Measurements from ENCODE around the gene AURKB.
"Not testable (repeated sequence)": the region's sequence is repeated elsewhere in the genome, so short reads cannot be mapped to it uniquely, and the experiment has no call there.

Gene AURKB

DNA sequence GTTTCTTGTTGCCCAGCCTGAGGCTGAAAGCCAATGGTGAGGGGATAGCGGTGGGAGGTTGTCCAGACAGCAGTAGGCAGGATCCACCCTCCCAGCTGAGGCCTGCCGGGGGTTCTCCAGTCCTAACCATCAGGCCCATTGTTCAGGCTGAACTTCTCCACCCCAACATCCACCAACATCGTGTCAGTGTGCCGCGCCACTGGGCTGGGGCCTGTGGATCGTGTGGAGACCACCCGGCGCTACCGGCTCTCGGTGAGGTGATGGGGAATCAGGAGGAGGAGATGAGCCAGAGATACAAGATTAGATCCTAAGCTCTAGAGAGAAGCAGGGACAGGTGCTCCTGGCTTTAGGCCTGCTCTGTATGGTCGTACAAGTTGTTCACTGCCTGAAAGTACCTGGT is 44.5 kb upstream of the AURKB start:
- no peaks in the 10 kb centered on the region for H3K27me3 ChIP-seq (ENCODE audit: control insufficient read depth, insufficient read depth, low read length)
- no peak overlapping the region for H3K4me3 ChIP-seq (ENCODE audit: low read depth, low read length)
- no peaks in the 10 kb centered on the region for H3K36me3 ChIP-seq (ENCODE audit: control insufficient read depth, insufficient read depth, low read length)
- no peaks in the 10 kb centered on the region for H3K4me1 ChIP-seq
- H3K79me2 ChIP-seq = no peaks in the 10 kb centered on the region
- no peak overlapping the region for H2AFZ ChIP-seq
- no peak overlapping the region for H3K9ac ChIP-seq
- H3K4me2 ChIP-seq (ENCODE audit: low read length) = no peak overlapping the region
- TF ChIP-seq, protein P1, sequence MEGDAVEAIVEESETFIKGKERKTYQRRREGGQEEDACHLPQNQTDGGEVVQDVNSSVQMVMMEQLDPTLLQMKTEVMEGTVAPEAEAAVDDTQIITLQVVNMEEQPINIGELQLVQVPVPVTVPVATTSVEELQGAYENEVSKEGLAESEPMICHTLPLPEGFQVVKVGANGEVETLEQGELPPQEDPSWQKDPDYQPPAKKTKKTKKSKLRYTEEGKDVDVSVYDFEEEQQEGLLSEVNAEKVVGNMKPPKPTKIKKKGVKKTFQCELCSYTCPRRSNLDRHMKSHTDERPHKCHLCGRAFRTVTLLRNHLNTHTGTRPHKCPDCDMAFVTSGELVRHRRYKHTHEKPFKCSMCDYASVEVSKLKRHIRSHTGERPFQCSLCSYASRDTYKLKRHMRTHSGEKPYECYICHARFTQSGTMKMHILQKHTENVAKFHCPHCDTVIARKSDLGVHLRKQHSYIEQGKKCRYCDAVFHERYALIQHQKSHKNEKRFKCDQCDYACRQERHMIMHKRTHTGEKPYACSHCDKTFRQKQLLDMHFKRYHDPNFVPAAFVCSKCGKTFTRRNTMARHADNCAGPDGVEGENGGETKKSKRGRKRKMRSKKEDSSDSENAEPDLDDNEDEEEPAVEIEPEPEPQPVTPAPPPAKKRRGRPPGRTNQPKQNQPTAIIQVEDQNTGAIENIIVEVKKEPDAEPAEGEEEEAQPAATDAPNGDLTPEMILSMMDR (IDR thresholded peaks at IDR 0.05) = no peak
- H3K9me3 ChIP-seq (ENCODE audit: control insufficient read depth, low read length) = no peaks in the 10 kb centered on the region
- no peak overlapping the region for H3K27ac ChIP-seq

- Histone ChIP-seq H3K79me2 (no peaks in the 10 kb centered on the region), H3K4me3 (ENCODE audit: low read depth, low read length) (no peak overlapping the region), H3K4me1 (no peaks in the 10 kb centered on the region), H3K4me2 (ENCODE audit: low read length) (no peak overlapping the region), H3K27ac (no peak overlapping the region), H2AFZ (no peak overlapping the region), H3K9me3 (ENCODE audit: control insufficient read depth, low read length) (no peaks in the 10 kb centered on the region), H3K36me3 (ENCODE audit: control insufficient read depth, insufficient read depth, low read length) (no peaks in the 10 kb centered on the region), H3K27me3 (ENCODE audit: control insufficient read depth, insufficient read depth, low read length) (no peaks in the 10 kb centered on the region), H3K9ac (no peak overlapping the region)
- TF ChIP-seq, protein P1 (IDR thresholded peaks at IDR 0.05) = peak; percentile 27
Observed at GRCh38 chr17:8253801-8254200, 43.4 kb upstream of the AURKB start.

DNA sequence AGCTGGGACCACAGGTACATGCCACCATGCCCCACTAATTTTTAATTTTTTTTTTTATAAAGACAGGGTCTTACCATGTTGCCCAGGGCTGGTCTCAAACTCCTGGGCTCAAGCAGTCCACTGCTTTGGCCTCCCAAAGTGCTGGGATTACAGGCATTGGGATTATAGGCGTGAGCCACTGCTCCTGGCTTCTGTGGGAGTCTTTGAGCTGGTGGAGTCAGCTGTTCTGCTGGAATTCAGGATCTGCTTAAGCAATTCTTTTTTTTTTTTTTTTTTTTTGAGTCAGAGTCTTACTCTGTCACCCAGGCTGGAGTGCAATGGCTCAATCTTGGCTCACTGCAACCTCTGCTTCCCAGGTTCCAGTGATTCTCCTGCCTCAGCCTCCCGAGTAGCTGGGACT is 41.0 kb upstream of the AURKB start:
- not testable (repeated sequence) for H3K36me3 ChIP-seq (ENCODE audit: control insufficient read depth, insufficient read depth, low read length); H3K9me3 ChIP-seq (ENCODE audit: control insufficient read depth, low read length); H3K9ac ChIP-seq; H3K4me3 ChIP-seq (ENCODE audit: low read depth, low read length); H2AFZ ChIP-seq; H3K4me1 ChIP-seq; H3K79me2 ChIP-seq; H3K27ac ChIP-seq; H3K4me2 ChIP-seq (ENCODE audit: low read length); H3K27me3 ChIP-seq (ENCODE audit: control insufficient read depth, insufficient read depth, low read length)

GRCh38 chr17:8249621-8250500 is 39.5 kb upstream of the AURKB start:
- Histone ChIP-seq H3K4me1 (no peaks in the 10 kb centered on the region), H3K27me3 (ENCODE audit: control insufficient read depth, insufficient read depth, low read length) (no peaks in the 10 kb centered on the region), H2AFZ (peak overlapping the region; percentile 83), H3K4me3 (ENCODE audit: low read depth, low read length) (peak overlapping the region; percentile 89), H3K27ac (peak overlapping the region; percentile 97), H3K36me3 (ENCODE audit: control insufficient read depth, insufficient read depth, low read length) (no peaks in the 10 kb centered on the region), H3K4me2 (ENCODE audit: low read length) (peak overlapping the region; percentile 94), H3K9ac (no peak overlapping the region), H3K9me3 (ENCODE audit: control insufficient read depth, low read length) (no peaks in the 10 kb centered on the region), H3K79me2 (peaks cover 6% of the 10 kb centered on the region)
- TF ChIP-seq, protein P1 (IDR thresholded peaks at IDR 0.05) = no peak

GRCh38 chr17:8248751-8249607 is 38.6 kb upstream of the AURKB start, which contains the start of gene PFAS:
PFAS (plus strand) TSS chr17:8249289; CDS start chr17:8253938, 4,649 bp downstream.
- no peaks in the 10 kb centered on the region for H3K4me1 ChIP-seq
- H3K4me2 ChIP-seq (ENCODE audit: low read length) = peak within 1 kb of the TSS; percentile 94

More at GRCh38 chr17:8248751-8249607, 38.6 kb upstream of the AURKB start, which contains the start of gene PFAS:
- Histone ChIP-seq H3K9ac (no peak within 1 kb of the TSS), H3K9me3 (ENCODE audit: control insufficient read depth, low read length) (no peaks in the 10 kb centered on the region), H3K79me2 (peaks cover 12% of the 10 kb centered on the region), H3K27ac (peak within 1 kb of the TSS; percentile 97), H2AFZ (peak within 1 kb of the TSS; percentile 83), H3K36me3 (ENCODE audit: control insufficient read depth, insufficient read depth, low read length) (no peaks in the 10 kb centered on the region), H3K4me3 (ENCODE audit: low read depth, low read length) (peak within 1 kb of the TSS; percentile 89), H3K27me3 (ENCODE audit: control insufficient read depth, insufficient read depth, low read length) (no peaks in the 10 kb centered on the region)
- TF ChIP-seq, protein P1 (IDR thresholded peaks at IDR 0.05) = no peak
